ENCODE measurements around the gene GMPR. TPM values are rescaled to one million over a fixed set of nuclear protein-coding genes. Genes with fewer than 3 reads are reported as not detected.

Gene GMPR
- total and polyA plus RNA-seq, 2 donors (not counting 3 experiments of a cell fraction or from before 2014, with no cell fraction given), result 36.3 to 64.0 TPM

GRCh38 chr6:16322666-16323312, 84.4 kb downstream of the GMPR start:
- Histone ChIP-seq H4K20me1 (replicated peaks; ENCODE audit: control insufficient read depth, extremely low read depth, insufficient read depth, low read length) (no peaks in the 10 kb centered on the region), H3K9me1 (replicated peaks; ENCODE audit: control insufficient read depth, extremely low read depth, insufficient read depth, low read length) (no peaks in the 10 kb centered on the region), H2AFZ (ENCODE audit: low read depth, low read length) (no peak overlapping the region), H3K27ac (ENCODE audit: insufficient read depth, low read depth, low read length) (no peak overlapping the region), H3K4me1 (ENCODE audit: control insufficient read depth, extremely low read depth, insufficient read depth, low read length) (peaks cover 15% of the 10 kb centered on the region), H3K27me3 (ENCODE audit: control insufficient read depth in 2 of 2, insufficient read depth in 2 of 2, low read length in 2 of 2) (no peaks in the 10 kb centered on the region), H3K79me2 (ENCODE audit: control insufficient read depth, insufficient read depth, low read length) (no peaks in the 10 kb centered on the region), H3K4me2 (ENCODE audit: insufficient read depth, low read length) (no peak overlapping the region), H3K36me3 (ENCODE audit: control insufficient read depth in 2 of 2, extremely low read depth in 1 of 2, insufficient read depth in 2 of 2, low read length in 2 of 2) (peaks cover 0 to 15% of the 10 kb centered on the region in 2 experiments), H3K9me3 (replicated peaks; ENCODE audit: control insufficient read depth, insufficient read depth, low read length) (no peaks in the 10 kb centered on the region), H3K9ac (replicated peaks; ENCODE audit: extremely low read depth, insufficient read depth, low read length) (no peak overlapping the region), H3K4me3 (replicated peaks in 1 of 3; ENCODE audit: insufficient read depth in 1 of 3, low read depth in 1 of 3, low read length in 3 of 3) (no peak overlapping the region)
- dilution Hi-C loops (cut with MboI; ENCODE audit: extremely low pct_ligation_motif_present, low sequenced_read_pairs), result no loop called here
- BruUV-seq (replicated peaks), result no TSS peak
- intact Hi-C loops (cut with micrococcal nuclease), result no loop called here
- ChIA-PET CTCF (interaction anchor here (1.6 kb wide), 1 partner anchor 9 kb away, joined by 6 read pairs; no protein-coding TSS in a partner anchor), POLR2A (no interaction called here)
- no peak for FAIRE-seq
- TF ChIP-seq, protein P1, sequence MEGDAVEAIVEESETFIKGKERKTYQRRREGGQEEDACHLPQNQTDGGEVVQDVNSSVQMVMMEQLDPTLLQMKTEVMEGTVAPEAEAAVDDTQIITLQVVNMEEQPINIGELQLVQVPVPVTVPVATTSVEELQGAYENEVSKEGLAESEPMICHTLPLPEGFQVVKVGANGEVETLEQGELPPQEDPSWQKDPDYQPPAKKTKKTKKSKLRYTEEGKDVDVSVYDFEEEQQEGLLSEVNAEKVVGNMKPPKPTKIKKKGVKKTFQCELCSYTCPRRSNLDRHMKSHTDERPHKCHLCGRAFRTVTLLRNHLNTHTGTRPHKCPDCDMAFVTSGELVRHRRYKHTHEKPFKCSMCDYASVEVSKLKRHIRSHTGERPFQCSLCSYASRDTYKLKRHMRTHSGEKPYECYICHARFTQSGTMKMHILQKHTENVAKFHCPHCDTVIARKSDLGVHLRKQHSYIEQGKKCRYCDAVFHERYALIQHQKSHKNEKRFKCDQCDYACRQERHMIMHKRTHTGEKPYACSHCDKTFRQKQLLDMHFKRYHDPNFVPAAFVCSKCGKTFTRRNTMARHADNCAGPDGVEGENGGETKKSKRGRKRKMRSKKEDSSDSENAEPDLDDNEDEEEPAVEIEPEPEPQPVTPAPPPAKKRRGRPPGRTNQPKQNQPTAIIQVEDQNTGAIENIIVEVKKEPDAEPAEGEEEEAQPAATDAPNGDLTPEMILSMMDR (IDR thresholded peaks at IDR 0.05; ENCODE audit: extremely low read depth in 1 of 2, insufficient read depth in 1 of 2, low read depth in 1 of 2, low read length in 2 of 2), result no peak
- TF ChIP-seq POLR2A (IDR thresholded peaks at IDR 0.05; ENCODE audit: low read depth, low read length) (no peak), JUN (IDR thresholded peaks at IDR 0.05; ENCODE audit: borderline replicate concordance, insufficient read depth, insufficient read length, low read depth) (no peak), EZH2 (IDR thresholded peaks at IDR 0.05; ENCODE audit: borderline replicate concordance, low read depth, low read length, severe bottlenecking) (no peak), FOS (IDR thresholded peaks at IDR 0.05; ENCODE audit: borderline replicate concordance, insufficient read depth, low read length) (no peak), POLR2AphosphoS5 (IDR thresholded peaks at IDR 0.05; ENCODE audit: insufficient read depth, low read depth, low read length) (no peak), GATA2 (IDR thresholded peaks at IDR 0.05; ENCODE audit: insufficient read depth, insufficient read length, low read depth, low read length) (no peak), MYC (IDR thresholded peaks at IDR 0.05; ENCODE audit: low read depth, low read length) (no peak)
- TF ChIP-seq, protein P2, sequence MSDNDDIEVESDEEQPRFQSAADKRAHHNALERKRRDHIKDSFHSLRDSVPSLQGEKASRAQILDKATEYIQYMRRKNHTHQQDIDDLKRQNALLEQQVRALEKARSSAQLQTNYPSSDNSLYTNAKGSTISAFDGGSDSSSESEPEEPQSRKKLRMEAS (IDR thresholded peaks at IDR 0.05; ENCODE audit: insufficient read depth, insufficient read length), result no peak
- no peak for DNase-seq (ENCODE audit: low read depth, low spot score)

Measured in endothelial cell of umbilical vein (primary cell).